ENCODE data around the gene HIC2. TPM values are rescaled to one million over a fixed set of nuclear protein-coding genes. Genes with fewer than 3 reads are reported as not detected.

Gene HIC2
- total and polyA plus RNA-seq, 2 of the 13 experiments (the other 11 are each of a cell fraction or from before 2014, with no cell fraction given): 5.0 to 13.7 TPM

GRCh38 chr22:21457023-21457787 is 40.0 kb downstream of the HIC2 start (continued):
- TF ChIP-seq ZNF691 (CRISPR knock-in tag; IDR thresholded peaks at IDR 0.05; ENCODE audit: borderline replicate concordance, low read depth) (peak; percentile 86; the same call in 1 of the 2 replicates), MAZ (IDR thresholded peaks at IDR 0.05; ENCODE audit: borderline replicate concordance, low read depth, low read length) (no peak), MAZ (CRISPR knock-in tag; IDR thresholded peaks at IDR 0.05; ENCODE audit: low read depth) (peak; percentile 49; the same call in 1 of the 2 replicates), RAD51 (IDR thresholded peaks at IDR 0.05; ENCODE audit: borderline replicate concordance) (no peak), SALL2 (CRISPR knock-in tag; IDR thresholded peaks at IDR 0.05) (0 out of 2 replicates have a peak, but pooled peaks have one; percentile 72), ZFX (CRISPR knock-in tag; IDR thresholded peaks at IDR 0.05; ENCODE audit: low read depth) (peak; percentile 67), TBX2 (CRISPR knock-in tag; IDR thresholded peaks at IDR 0.05; ENCODE audit: borderline replicate concordance) (peak; percentile 53; the same call in 1 of the 2 replicates), FOXK2 (IDR thresholded peaks at IDR 0.05) (0 out of 2 replicates have a peak, but pooled peaks have one; percentile 60), ZNF674 (CRISPR knock-in tag; IDR thresholded peaks at IDR 0.05; ENCODE audit: low read depth) (no peak), PRDM15 (CRISPR knock-in tag; IDR thresholded peaks at IDR 0.05) (no peak)
- TF ChIP-seq, protein P1, sequence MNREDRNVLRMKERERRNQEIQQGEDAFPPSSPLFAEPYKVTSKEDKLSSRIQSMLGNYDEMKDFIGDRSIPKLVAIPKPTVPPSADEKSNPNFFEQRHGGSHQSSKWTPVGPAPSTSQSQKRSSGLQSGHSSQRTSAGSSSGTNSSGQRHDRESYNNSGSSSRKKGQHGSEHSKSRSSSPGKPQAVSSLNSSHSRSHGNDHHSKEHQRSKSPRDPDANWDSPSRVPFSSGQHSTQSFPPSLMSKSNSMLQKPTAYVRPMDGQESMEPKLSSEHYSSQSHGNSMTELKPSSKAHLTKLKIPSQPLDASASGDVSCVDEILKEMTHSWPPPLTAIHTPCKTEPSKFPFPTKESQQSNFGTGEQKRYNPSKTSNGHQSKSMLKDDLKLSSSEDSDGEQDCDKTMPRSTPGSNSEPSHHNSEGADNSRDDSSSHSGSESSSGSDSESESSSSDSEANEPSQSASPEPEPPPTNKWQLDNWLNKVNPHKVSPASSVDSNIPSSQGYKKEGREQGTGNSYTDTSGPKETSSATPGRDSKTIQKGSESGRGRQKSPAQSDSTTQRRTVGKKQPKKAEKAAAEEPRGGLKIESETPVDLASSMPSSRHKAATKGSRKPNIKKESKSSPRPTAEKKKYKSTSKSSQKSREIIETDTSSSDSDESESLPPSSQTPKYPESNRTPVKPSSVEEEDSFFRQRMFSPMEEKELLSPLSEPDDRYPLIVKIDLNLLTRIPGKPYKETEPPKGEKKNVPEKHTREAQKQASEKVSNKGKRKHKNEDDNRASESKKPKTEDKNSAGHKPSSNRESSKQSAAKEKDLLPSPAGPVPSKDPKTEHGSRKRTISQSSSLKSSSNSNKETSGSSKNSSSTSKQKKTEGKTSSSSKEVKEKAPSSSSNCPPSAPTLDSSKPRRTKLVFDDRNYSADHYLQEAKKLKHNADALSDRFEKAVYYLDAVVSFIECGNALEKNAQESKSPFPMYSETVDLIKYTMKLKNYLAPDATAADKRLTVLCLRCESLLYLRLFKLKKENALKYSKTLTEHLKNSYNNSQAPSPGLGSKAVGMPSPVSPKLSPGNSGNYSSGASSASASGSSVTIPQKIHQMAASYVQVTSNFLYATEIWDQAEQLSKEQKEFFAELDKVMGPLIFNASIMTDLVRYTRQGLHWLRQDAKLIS (CRISPR knock-in tag; IDR thresholded peaks at IDR 0.05): no peak
- TF ChIP-seq, protein P2, sequence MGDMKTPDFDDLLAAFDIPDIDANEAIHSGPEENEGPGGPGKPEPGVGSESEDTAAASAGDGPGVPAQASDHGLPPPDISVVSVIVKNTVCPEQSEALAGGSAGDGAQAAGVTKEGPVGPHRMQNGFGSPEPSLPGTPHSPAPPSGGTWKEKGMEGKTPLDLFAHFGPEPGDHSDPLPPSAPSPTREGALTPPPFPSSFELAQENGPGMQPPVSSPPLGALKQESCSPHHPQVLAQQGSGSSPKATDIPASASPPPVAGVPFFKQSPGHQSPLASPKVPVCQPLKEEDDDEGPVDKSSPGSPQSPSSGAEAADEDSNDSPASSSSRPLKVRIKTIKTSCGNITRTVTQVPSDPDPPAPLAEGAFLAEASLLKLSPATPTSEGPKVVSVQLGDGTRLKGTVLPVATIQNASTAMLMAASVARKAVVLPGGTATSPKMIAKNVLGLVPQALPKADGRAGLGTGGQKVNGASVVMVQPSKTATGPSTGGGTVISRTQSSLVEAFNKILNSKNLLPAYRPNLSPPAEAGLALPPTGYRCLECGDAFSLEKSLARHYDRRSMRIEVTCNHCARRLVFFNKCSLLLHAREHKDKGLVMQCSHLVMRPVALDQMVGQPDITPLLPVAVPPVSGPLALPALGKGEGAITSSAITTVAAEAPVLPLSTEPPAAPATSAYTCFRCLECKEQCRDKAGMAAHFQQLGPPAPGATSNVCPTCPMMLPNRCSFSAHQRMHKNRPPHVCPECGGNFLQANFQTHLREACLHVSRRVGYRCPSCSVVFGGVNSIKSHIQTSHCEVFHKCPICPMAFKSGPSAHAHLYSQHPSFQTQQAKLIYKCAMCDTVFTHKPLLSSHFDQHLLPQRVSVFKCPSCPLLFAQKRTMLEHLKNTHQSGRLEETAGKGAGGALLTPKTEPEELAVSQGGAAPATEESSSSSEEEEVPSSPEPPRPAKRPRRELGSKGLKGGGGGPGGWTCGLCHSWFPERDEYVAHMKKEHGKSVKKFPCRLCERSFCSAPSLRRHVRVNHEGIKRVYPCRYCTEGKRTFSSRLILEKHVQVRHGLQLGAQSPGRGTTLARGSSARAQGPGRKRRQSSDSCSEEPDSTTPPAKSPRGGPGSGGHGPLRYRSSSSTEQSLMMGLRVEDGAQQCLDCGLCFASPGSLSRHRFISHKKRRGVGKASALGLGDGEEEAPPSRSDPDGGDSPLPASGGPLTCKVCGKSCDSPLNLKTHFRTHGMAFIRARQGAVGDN (CRISPR knock-in tag; IDR thresholded peaks at IDR 0.05): peak; percentile 83

All from HepG2 (cell line).